HG03039 (cell line): ENCODE measurements around the gene SELPLG.

Experiments
- ATAC-seq: cut with Tn5 transposase; IDR thresholded peaks from one replicate; pipeline ENCODE4 v1.9.1; 2021; ENCODE audit warnings: mild to moderate bottlenecking, moderate library complexity; ENCODE audit not compliant: unreplicated experiment

Gene SELPLG

DNA sequence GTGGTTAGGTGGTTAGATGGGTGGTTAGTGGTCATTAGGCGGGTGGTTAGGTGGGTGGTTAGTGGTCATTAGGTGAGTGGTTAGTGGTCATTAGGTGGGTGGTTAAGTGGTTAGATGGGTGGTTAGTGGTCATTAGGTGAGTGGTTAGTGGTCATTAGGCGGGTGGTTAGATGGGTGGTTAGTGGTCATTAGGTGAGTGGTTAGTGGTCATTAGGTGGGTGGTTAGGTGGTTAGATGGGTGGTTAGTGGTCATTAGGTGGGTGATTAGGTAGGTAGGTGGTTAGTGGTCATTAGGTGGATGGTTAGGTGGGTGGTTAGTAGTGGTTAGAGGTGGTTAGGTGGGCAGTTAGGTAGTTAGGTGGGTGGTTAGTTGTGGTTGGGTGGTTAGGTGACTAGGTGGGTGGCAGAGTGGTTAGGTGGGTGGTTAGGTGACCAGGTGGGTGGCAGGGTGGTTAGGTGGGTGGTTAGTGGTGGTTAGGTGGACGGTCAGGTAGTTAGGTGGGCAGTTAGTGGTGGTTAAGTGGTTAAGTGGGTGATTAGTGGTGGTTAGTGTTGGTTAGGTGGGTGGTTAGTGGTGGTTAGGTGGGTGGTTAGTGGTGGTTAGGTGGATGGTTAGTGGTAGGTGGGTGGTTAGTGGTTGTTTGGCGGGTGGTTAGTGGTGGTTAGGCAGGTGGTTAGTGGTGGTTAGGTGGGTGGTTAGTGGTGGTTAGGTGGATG lies 27.8 kb downstream of the SELPLG start:
- ATAC-seq, result no peak

DNA sequence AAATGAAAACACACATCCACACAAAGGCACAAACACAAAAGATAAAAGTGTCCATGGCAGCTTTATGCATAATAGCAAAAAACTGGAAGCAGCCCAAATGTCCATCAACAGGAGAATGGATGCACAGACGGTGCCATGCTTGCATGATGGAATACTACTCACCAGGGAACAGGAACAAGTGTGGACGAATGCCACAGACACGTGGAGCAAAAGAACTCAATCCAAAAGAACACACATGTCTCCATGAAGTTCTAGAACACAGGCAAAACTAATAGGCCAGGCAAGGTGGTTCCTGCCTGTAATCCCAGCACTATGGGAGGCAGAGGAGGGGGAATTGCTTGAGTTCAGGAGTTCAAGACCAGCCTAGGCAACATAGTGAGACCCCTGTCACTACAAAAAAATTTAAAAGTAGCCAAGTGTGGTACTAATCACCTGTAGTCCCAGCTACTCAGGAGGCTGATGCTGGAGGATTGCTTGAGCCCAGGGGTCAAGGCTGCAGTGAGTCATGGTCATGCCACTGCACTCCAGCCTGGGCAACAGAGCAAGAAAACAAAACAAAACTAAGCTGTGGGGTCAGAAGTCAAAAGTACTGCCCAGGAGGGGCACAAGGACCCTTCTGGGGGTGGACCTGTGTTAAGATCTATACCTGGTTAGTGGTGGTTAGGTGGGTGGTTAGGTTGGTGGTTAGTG lies 28.5 kb downstream of the SELPLG start:
- ATAC-seq, result no peak

- no peak for ATAC-seq
These were observed 29.3 kb downstream of the SELPLG start for GRCh38 chr12:108604208-108604941.

DNA sequence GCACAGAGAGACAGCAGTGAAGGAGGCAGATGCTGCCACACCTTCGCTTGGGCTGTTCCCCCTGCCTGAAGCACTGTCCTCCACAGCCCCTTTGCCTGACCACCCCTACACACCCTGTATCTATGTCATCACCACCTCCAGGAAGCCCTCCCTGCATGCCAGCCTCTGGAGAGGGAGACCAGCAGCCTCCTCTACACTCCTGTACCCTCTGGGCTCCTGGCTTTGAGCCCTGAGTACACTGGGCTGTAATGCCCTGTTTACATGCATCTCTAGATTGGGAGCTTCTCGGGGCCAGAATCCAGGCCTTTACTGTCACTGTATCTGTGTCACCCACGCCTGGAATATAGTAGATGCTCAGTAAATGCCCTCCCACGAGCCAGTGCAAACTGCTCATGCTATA lies 30.0 kb downstream of the SELPLG start:
- ATAC-seq, result no peak

GRCh38 chr12:108602976-108603704 lies 30.6 kb downstream of the SELPLG start:
- ATAC-seq, result no peak

GRCh38 chr12:108602209-108602705 lies 31.4 kb downstream of the SELPLG start:
- no peak for ATAC-seq

DNA sequence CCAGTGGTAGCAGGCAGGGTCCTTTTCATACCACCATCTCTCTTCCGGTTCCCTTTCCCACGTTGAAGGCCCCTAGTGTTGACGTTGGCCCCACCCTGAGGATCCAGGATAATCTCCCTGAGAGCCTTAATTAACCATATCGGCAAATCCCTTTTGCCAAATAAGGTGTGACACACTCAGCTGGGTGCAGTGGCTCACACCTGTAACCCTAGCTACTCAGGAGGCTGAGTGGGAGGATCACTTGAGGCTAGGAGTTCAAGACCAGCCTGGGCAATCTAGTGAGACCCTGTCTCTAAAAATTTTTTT lies 33.0 kb downstream of the SELPLG start:
- ATAC-seq, result no peak

- ATAC-seq, result no peak
These were observed 33.6 kb downstream of the SELPLG start for GRCh38 chr12:108599948-108600701.

DNA sequence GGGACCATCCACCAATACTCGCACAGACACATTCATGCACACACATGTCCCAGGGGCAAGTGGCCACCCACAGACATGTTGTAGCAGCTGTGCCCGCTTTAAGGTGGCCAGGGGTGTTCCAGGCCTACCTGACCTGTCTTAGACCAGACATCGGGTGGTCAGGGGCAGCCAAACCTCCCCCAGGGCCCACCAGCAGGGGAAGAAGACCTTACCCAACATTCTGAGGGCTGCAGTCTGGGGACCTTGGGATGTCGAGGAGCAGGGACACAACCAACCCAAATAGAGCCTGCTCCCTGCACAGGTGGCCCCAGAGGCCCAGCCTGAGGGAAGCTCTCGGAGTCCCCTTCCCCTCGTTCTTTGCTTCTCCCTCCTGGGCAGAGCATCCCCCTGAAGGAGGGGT lies 34.2 kb downstream of the SELPLG start:
- ATAC-seq, result no peak

DNA sequence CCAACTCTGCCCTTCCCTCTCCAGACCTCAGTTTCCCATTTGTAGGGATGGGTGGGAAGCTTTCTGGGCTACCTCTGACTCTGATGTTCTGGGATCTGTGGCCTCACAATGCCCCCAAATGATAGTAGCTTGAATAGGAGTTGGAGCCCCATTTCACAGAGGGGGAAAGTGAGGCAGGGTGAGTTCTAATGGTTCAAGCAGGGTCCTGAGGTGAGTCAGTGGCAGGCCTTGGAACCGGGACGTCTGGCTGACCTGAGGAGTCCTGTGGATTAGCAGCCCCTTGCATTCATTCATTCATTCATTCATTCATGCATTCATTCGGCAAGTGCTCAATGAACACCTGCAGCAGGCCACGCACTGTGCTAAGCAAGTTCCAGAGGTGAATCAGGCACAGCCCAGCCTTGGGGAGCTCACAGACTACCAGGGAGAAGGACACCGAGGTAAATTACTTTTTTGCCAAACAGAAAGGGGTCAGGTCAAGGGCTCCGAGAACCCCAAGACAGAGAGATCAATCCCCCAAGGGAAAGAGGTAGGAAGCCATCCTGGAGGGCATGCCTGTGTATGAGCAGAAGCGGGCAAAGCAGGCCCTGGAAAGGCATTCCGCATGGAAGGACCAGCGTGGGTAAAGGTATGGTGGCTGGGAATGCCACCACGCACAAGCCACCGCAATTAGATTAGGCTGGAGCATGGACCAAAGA lies 35.0 kb downstream of the SELPLG start:
- no peak for ATAC-seq

DNA sequence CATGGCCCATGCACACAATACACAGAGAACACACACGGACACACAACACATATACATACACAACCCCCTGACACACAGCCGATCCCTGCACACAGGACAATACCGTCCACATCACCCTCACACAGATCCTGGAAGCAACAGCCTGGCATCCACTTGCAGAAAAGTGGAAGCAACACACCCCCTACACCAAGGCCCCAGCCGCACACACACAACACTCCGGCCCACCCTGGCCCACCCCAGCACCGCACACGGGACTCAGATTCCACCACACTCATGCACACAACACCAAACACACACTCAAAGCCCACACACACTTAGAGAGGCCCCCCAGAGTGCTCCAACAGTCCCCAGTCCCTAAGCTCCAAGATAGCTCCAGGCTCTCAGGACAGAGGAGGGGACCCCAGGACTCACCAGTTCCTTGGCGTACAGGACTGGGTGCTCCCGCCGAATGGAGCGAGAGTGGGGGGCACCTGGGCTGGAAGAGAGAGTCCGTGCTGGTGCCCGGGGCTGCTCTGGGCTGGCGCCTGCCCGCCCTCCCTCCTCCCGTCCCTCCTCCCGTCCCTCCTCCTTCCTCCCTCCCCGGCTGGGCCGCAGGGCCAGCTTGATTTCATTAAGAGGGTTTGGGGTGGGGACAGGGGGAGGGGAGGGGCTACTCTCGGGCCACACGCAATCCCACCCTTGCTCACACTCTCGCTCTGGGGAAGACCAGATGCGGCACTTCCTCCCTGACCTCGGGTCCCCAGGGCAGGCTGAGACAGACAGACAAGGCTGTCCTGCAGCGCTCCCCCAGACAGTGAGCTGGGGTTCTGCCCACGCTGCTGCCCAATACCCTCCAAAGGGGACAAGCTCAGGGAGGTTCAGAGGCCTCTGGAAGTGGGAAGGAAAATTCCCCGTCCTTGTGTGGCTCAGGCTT lies 35.9 kb downstream of the SELPLG start, which contains the start of gene TMEM119:
Gene TMEM119, minus strand, starts transcription at position 526 of the 913 bp plus-strand sequence. CDS start 5,701 bp downstream, outside the sequence.
- no peak for ATAC-seq

- no peak for ATAC-seq
These were observed 36.7 kb downstream of the SELPLG start for GRCh38 chr12:108596854-108597558.

DNA sequence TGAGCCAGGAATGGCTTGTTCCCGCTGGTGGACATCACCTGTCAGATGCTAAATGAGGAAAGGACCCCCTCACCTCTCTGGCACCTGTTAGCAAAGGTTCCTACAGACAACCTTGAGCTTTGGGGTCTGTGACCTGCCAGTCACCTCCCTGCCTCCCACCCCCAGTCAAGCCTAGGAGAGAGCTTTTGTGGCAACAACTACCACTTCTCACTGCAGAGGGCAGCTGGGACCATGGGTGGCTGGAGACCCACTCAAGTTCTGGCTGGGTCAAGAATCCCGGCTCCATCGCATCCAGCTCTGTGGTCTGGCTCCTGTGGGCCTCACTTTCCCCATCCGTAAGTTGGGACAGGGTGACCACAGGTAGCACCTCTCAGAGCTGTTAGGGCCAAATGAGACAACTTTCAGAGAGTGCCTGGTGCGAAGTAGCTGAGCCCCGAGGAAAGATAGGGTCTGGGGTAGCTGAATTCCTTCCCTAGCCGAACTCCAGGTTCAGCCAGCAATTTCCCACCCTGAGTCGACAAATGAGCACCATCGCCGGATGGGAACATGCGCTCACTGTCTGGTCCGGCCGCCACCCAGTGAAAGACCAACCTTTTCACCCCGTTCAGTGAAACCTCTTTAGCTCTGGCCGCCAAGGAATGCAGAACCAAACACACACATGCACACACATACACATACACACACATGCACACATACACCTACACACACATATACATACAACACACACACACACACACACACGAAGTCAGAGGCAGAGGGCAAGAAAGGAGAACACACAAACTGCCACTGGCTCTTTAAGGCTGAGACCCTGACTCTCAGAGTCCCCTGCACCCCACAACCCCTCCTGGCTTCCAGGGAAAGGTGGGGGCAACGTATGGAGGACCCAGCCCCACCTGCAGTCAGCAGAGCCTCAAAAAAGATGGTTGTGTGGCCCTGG lies 37.7 kb downstream of the SELPLG start:
- no peak for ATAC-seq

DNA sequence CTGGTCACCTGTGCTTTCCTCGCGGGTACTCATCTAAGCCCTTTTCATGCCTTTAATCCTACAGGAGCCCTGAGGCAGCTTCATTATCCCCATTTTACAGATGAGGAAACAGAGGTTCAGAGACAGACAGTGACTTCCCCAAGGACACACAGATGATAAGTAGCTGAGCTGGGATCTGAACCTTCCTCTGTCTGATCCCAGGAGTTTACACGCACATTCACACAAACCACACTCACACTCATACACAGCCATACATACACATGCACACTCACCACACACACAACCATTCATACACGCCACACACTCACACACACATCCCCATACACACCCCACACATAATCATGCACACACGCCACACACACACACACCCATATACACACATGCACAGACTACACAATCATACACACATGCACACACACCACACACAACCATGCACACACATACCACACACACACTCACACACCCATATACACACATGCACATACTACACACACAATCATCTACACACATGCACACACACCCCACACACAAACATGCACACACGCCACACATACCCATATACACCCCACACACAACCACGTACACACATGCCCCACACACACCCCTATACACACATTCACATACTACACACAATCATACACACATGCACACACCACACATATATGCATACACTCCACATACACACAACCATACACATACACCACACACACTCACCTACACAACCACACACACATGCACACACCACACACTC lies 38.6 kb downstream of the SELPLG start:
- ATAC-seq, result no peak

- ATAC-seq, result no peak
These were observed 39.3 kb downstream of the SELPLG start for GRCh38 chr12:108594323-108594903.
